CD14-positive monocyte (primary cell): ENCODE results near the gene EAPP. TPM values are rescaled to one million over a fixed set of nuclear protein-coding genes. Genes with fewer than 3 reads are reported as not detected.
"Not testable (repeated sequence)": the region's sequence is repeated elsewhere in the genome, so short reads cannot be mapped to it uniquely, and the experiment has no call there.

Experiments
- DNase-seq, 3 donors: peaks; one replicate each; pipeline ENCODE4 v3.0.0-alpha.2; 2011 to 2022
- H2AFZ ChIP-seq: 2 replicates; pipeline ENCODE4 v1.6.0; 2012; ENCODE audit warnings: mild to moderate bottlenecking, low read depth, low read length, inconsistent platforms; ENCODE audit not compliant: insufficient read depth, poor library complexity, severe bottlenecking
- H3K27ac ChIP-seq, 2 donors: 1 replicate in 1 of 2; 2 replicates in 1 of 2; pipeline ENCODE4 v1.5.1; 2012 to 2013; ENCODE audit warnings: low read length in 2 of 2, control low read depth in 1 of 2, inconsistent platforms in 1 of 2, low read depth in 1 of 2, mild to moderate bottlenecking in 1 of 2
- H3K27me3 ChIP-seq, 2 donors: one replicate each; pipeline versions ENCODE4 v1.6.0 to v1.6.1; 2011 to 2013; ENCODE audit warnings: low read length in 2 of 2; ENCODE audit not compliant: control insufficient read depth in 2 of 2, insufficient read depth in 2 of 2
- H3K36me3 ChIP-seq, 2 donors: replicated peaks in 1 of 2; 1 replicate in 1 of 2; 2 replicates in 1 of 2; pipeline versions ENCODE4 v1.5.1 to v1.6.1; 2012 to 2013; ENCODE audit warnings: low read length in 2 of 2, control low read depth in 1 of 2, inconsistent platforms in 1 of 2, mild to moderate bottlenecking in 1 of 2; ENCODE audit not compliant: insufficient read depth in 2 of 2, control insufficient read depth in 1 of 2
- H3K4me1 ChIP-seq, 2 donors: 1 replicate in 1 of 2; 2 replicates in 1 of 2; pipeline versions ENCODE4 v1.5.1 to v1.6.1; 2012 to 2013; ENCODE audit warnings: low read length in 2 of 2, control low read depth in 1 of 2, inconsistent platforms in 1 of 2, mild to moderate bottlenecking in 1 of 2, moderate library complexity in 1 of 2; ENCODE audit not compliant: insufficient read depth in 2 of 2, control insufficient read depth in 1 of 2
- H3K4me2 ChIP-seq: replicated peaks from 2 replicates; pipeline ENCODE3; 2012; ENCODE audit warnings: low read length, moderate library complexity, mild to moderate bottlenecking; ENCODE audit not compliant: poor library complexity, severe bottlenecking; ENCODE audit errors: extremely low read depth
- H3K4me3 ChIP-seq, 3 experiments: fragments of 200-600 bp in 1 of 3; sonication (generic) in 1 of 3; replicated peaks in 1 of 3; 1 replicate in 2 of 3; 2 replicates in 1 of 3; pipeline ENCODE4 v1.5.1; 2011 to 2013; ENCODE audit warnings: low read length in 3 of 3, mild to moderate bottlenecking in 3 of 3, control low read depth in 2 of 3, low read depth in 2 of 3, inconsistent platforms in 1 of 3, moderate library complexity in 1 of 3
- H3K79me2 ChIP-seq: 2 replicates; pipeline ENCODE4 v1.6.0; 2012; ENCODE audit warnings: mild to moderate bottlenecking, control low read depth, inconsistent platforms, low read length, moderate library complexity; ENCODE audit not compliant: insufficient read depth
- H3K9ac ChIP-seq: 2 replicates; pipeline ENCODE4 v1.6.0; 2017; ENCODE audit warnings: low read length, mild to moderate bottlenecking; ENCODE audit not compliant: insufficient read depth, poor library complexity, severe bottlenecking
- H3K9me3 ChIP-seq, 2 donors: replicated peaks in 1 of 2; 1 replicate in 1 of 2; 2 replicates in 1 of 2; pipeline versions ENCODE4 v1.5.1 to v1.6.1; 2012 to 2013; ENCODE audit warnings: low read length in 2 of 2, control low read depth in 1 of 2; ENCODE audit not compliant: control insufficient read depth in 1 of 2, insufficient read depth in 1 of 2
- H4K20me1 ChIP-seq: 2 replicates; pipeline ENCODE4 v1.6.0; 2012; ENCODE audit warnings: mild to moderate bottlenecking, low read length, control low read depth, moderate library complexity; ENCODE audit not compliant: insufficient read depth
- H3K27ac Mint-ChIP-seq, 7 donors: one replicate each; pipeline ENCODE4 v1.8.0; 2020; ENCODE audit warnings: mild to moderate bottlenecking in 7 of 7, mixed read lengths in 7 of 7, moderate library complexity in 6 of 7, inconsistent platforms in 2 of 7
- H3K27me3 Mint-ChIP-seq, 3 donors: one replicate each; pipeline ENCODE4 v1.8.0; 2021 to 2022; ENCODE audit warnings: low read depth in 3 of 3, mild to moderate bottlenecking in 3 of 3, mixed read lengths in 3 of 3, moderate library complexity in 3 of 3, inconsistent platforms in 1 of 3
- H3K36me3 Mint-ChIP-seq, 2 donors: one replicate each; pipeline ENCODE4 v1.8.0; 2020; ENCODE audit warnings: mixed read lengths in 2 of 2, inconsistent platforms in 1 of 2, mild to moderate bottlenecking in 1 of 2
- H3K4me1 Mint-ChIP-seq: one replicate; pipeline ENCODE4 v1.8.0; 2020; ENCODE audit warnings: mild to moderate bottlenecking, mixed read lengths
- H3K4me3 Mint-ChIP-seq, 2 donors: one replicate each; pipeline ENCODE4 v1.8.0; 2020; ENCODE audit warnings: mild to moderate bottlenecking in 2 of 2, mixed read lengths in 2 of 2, moderate library complexity in 1 of 2
- H3K9me3 Mint-ChIP-seq, 7 donors: one replicate each; pipeline ENCODE4 v1.8.0; 2020 to 2022; ENCODE audit warnings: mixed read lengths in 7 of 7, mild to moderate bottlenecking in 6 of 7, moderate library complexity in 6 of 7, inconsistent platforms in 2 of 7
- WGBS: methylation state at CpG from one replicate; pipeline ENCODE4 v1.1.5; 2013; ENCODE audit warnings: missing lambda C conversion rate; ENCODE audit not compliant: insufficient coverage; 5-methylcytosine and 5-hydroxymethylcytosine counted together
- intact Hi-C, 2 donors: fragments of 100-400 bp; cut with micrococcal nuclease; formaldehyde crosslinking; loops; one replicate each; pipeline versions ENCODE4 v1.15.0 to v1.15.1; 2023
- polyA plus RNA-seq, 3 donors: library from polyadenylated mRNA; depleted of rRNA in 1 of 3; unstranded in 2 of 3; stranded (reverse) in 1 of 3; fragments of 300-500 nt in 2 of 3; fragments of >200 nt in 1 of 3; fragmentation: Illumina TruSeq in 2 of 3; gene quantifications; 1 replicate in 2 of 3; 2 replicates in 1 of 3; pipeline ENCODE4 v1.2.3, GENCODE V29; 2012 to 2021
- TF ChIP-seq, protein P1 (sequence below): fragments of 200-600 bp; IDR thresholded peaks from one replicate; pipeline ENCODE4 v1.8.0; 2022; ENCODE audit warnings: antibody characterized with exemption, mild to moderate bottlenecking

Gene EAPP
- polyA plus RNA-seq, 3 donors: 20.7 to 76.2 (median 70.2) TPM

DNA sequence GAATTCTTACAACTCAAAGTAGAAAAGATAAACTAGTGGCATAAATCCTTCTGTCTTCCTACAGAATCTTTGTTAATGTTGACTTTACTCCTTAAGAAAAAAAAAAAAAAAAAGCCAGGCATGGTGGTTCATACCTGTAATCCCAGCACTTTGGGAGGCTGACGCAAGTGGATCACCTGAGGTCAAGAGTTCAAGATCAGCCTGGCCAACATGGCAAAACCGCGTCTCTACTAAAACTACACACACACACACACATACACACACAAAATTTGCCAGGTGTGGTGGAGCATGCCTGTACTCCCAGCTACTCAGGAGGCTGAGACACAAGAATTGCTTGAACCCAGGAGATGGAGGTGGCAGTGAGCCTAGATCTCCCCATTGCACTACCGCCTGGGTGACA, 59.8 kb downstream of the EAPP start:
- H3K4me3 Mint-ChIP-seq: no peak overlapping the region
- Histone ChIP-seq H3K4me2 (no peak overlapping the region), H3K9ac (no peak overlapping the region), H3K27ac (no peak overlapping the region), H3K27me3 (no peaks in the 10 kb centered on the region), H3K4me1 (no peaks in the 10 kb centered on the region), H3K4me3 (no peak overlapping the region), H3K36me3 (no peaks in the 10 kb centered on the region), H2AFZ (no peak overlapping the region), H4K20me1 (no peaks in the 10 kb centered on the region), H3K79me2 (no peaks in the 10 kb centered on the region), H3K9me3 (no peaks in the 10 kb centered on the region)
- H3K9me3 Mint-ChIP-seq: peaks cover 0 to 7% (median 0%) of the 10 kb centered on the region in 7 donors
- intact Hi-C loops: no loop called here
- no peak for DNase-seq
- no peaks in the 10 kb centered on the region for H3K36me3 Mint-ChIP-seq
- H3K4me1 Mint-ChIP-seq: no peaks in the 10 kb centered on the region
- peaks cover 0 to 3% (median 2%) of the 10 kb centered on the region in 3 donors for H3K27me3 Mint-ChIP-seq
- TF ChIP-seq, protein P1, sequence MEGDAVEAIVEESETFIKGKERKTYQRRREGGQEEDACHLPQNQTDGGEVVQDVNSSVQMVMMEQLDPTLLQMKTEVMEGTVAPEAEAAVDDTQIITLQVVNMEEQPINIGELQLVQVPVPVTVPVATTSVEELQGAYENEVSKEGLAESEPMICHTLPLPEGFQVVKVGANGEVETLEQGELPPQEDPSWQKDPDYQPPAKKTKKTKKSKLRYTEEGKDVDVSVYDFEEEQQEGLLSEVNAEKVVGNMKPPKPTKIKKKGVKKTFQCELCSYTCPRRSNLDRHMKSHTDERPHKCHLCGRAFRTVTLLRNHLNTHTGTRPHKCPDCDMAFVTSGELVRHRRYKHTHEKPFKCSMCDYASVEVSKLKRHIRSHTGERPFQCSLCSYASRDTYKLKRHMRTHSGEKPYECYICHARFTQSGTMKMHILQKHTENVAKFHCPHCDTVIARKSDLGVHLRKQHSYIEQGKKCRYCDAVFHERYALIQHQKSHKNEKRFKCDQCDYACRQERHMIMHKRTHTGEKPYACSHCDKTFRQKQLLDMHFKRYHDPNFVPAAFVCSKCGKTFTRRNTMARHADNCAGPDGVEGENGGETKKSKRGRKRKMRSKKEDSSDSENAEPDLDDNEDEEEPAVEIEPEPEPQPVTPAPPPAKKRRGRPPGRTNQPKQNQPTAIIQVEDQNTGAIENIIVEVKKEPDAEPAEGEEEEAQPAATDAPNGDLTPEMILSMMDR: no peak
- H3K27ac Mint-ChIP-seq: no peak overlapping the region
- 100% methylated on average over 1 of the region's 4 CpGs for WGBS

DNA sequence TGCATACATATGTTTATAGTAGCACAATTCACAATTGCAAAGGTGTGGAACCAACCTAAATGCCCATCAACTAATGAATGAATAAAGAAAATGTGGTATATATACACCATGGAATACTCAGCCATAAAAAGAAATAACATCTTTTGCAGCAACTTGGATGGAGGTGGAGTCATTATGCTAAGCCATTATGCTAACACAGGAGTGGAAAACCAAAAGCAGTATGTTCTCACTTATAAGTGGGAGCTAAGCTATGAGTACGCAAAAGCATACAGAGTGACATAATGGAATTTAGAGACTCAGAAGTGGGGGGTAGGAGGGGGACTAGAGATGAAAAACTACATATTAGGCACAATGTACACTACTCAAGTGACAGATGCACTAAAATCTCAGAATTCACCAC, 61.2 kb downstream of the EAPP start:
- Mint-ChIP-seq H3K36me3 (no peaks in the 10 kb centered on the region), H3K4me1 (no peaks in the 10 kb centered on the region)

DNA sequence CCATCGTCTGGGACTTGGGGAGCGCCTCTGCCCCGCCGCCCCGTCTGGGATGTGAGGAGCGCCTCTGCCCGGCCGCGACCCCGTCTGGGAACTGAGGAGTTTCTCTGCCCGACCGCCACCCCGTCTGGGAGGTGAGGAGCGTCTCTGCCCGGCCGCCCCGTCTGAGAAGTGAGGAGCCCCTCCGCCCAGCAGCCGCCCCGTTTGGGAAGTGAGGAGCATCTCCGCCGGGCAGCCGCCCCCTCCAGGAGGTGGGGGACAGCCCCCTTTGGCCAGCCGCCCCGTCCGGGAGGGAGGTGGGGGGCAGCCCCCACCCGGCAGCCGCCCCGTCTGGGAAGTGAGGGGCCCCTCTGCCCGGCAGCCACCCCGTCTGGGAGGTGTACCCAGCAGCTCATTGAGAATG, 63.5 kb downstream of the EAPP start:
- H3K4me2 ChIP-seq, H4K20me1 ChIP-seq, H3K27ac ChIP-seq, H3K36me3 ChIP-seq, H3K27ac Mint-ChIP-seq, H3K9me3 ChIP-seq, H3K4me3 Mint-ChIP-seq, H3K4me1 ChIP-seq, H3K4me1 Mint-ChIP-seq, H3K9me3 Mint-ChIP-seq, DNase-seq, H3K4me3 ChIP-seq, H3K9ac ChIP-seq, H3K36me3 Mint-ChIP-seq, H2AFZ ChIP-seq, H3K79me2 ChIP-seq, H3K27me3 Mint-ChIP-seq, H3K27me3 ChIP-seq, intact Hi-C loops: not testable (repeated sequence)
- 98% methylated on average over 13 of the region's 31 CpGs for WGBS

More for the DNA sequence above, 61.2 kb downstream of the EAPP start:
- no peak for DNase-seq
- Histone ChIP-seq H3K9me3 (no peaks in the 10 kb centered on the region), H3K27ac (no peak overlapping the region), H3K79me2 (no peaks in the 10 kb centered on the region), H3K9ac (no peak overlapping the region), H3K4me3 (no peak overlapping the region), H3K4me1 (no peaks in the 10 kb centered on the region), H4K20me1 (no peaks in the 10 kb centered on the region), H3K36me3 (no peaks in the 10 kb centered on the region), H3K27me3 (no peaks in the 10 kb centered on the region), H2AFZ (no peak overlapping the region), H3K4me2 (no peak overlapping the region)
- TF ChIP-seq, protein P1: no peak
- no peak overlapping the region for H3K4me3 Mint-ChIP-seq
- H3K9me3 Mint-ChIP-seq: peaks cover 0 to 7% (median 0%) of the 10 kb centered on the region in 7 donors
- no CpG with 5 or more reads among the region's 1 CpG for WGBS
- intact Hi-C loops: no loop called here
- H3K27me3 Mint-ChIP-seq: peaks cover 0 to 3% (median 2%) of the 10 kb centered on the region in 3 donors
- no peak overlapping the region for H3K27ac Mint-ChIP-seq
